Testis (tissue), 5 donors: ENCODE measurements around the gene ZNF135. TPM values are rescaled to one million over a fixed set of nuclear protein-coding genes. Genes with fewer than 3 reads are reported as not detected.

Experiments
- DNase-seq: peaks from one replicate; pipeline ENCODE4 v3.0.0-alpha.2; 2019
- H3K27ac ChIP-seq, 2 donors: fragments of 200-600 bp; sonication (generic); one replicate each; pipeline ENCODE4 v1.5.1; 2019
- H3K27me3 ChIP-seq: fragments of 200-600 bp; sonication (generic); one replicate; pipeline ENCODE4 v1.5.1; 2019
- H3K36me3 ChIP-seq: fragments of 200-600 bp; sonication (generic); one replicate; pipeline ENCODE4 v1.5.1; 2017; ENCODE audit warnings: low read depth; ENCODE audit errors: missing control alignments
- H3K4me1 ChIP-seq: fragments of 200-600 bp; sonication (generic); one replicate; pipeline ENCODE4 v1.5.1; 2019
- H3K4me3 ChIP-seq, 2 donors: fragments of 200-600 bp; sonication (generic); one replicate each; pipeline ENCODE4 v1.5.1; 2017 to 2019
- H3K9me3 ChIP-seq: fragments of 200-600 bp; sonication (generic); one replicate; pipeline ENCODE4 v1.5.1; 2017
- CTCF ChIP-seq, 3 experiments: fragments of 450-650 bp in 2 of 3; fragments of 200-600 bp in 1 of 3; sonication (generic) in 1 of 3; IDR thresholded peaks; one replicate each; pipeline ENCODE4 v1.5.1; 2016 to 2019; ENCODE audit warnings: antibody characterized with exemption in 3 of 3, mild to moderate bottlenecking in 2 of 3, moderate library complexity in 1 of 3
- POLR2A ChIP-seq: fragments of 450-650 bp; IDR thresholded peaks from one replicate; pipeline ENCODE4 v1.6.1; 2017; ENCODE audit warnings: antibody characterized with exemption, mild to moderate bottlenecking, moderate library complexity
- WGBS, 2 donors: methylation state at CpG; one replicate each; pipeline ENCODE4 v1.1.5; 2018; 5-methylcytosine and 5-hydroxymethylcytosine counted together
- intact Hi-C: fragments of 100-400 bp; cut with DNase I; formaldehyde crosslinking; loops from one replicate; pipeline ENCODE4 v1.15.1; 2023; ENCODE audit warnings: low total_unique reads
- long read RNA-seq, 2 donors: transcript quantifications; one replicate each; lab custom pipeline, GENCODE V29; 2026
- polyA plus RNA-seq: library from polyadenylated mRNA; stranded (reverse); fragments of 350-450 nt; fragmentation: Illumina TruSeq; extraction: RNeasy Lipid Tissue Mini Kit (QIAGEN cat#74804); gene quantifications from one replicate; pipeline ENCODE4 v1.2.3, GENCODE V29; 2014; ENCODE audit warnings: low read depth, low replicate concordance; ENCODE audit not compliant: insufficient read depth
- total RNA-seq, 2 donors: library from RNA; depleted of rRNA; stranded (reverse); fragments of >200 nt; gene quantifications; one replicate each; pipeline ENCODE4 v1.2.3, GENCODE V29; 2016

ZNF135 gene
- total RNA-seq = 10 to 100 TPM; 19.1 to 33.7 TPM
- 14.5 TPM for polyA plus RNA-seq
- long read RNA-seq, donor 1, partial matches to known transcripts = 0 of 1 reads
- long read RNA-seq, donor 1, other reads (novel, unspliced or antisense) = 0 of 1 reads
- long read RNA-seq, donor 2, partial matches to known transcripts = 0 of 1 reads
- long read RNA-seq, donor 2, other reads (novel, unspliced or antisense) = 0 of 1 reads

GRCh38 chr19:58059003-58059670, at the start of gene ZNF135:
ZNF135 (plus strand) TSS chr19:58059282; CDS start chr19:58060003, 721 bp downstream.
- peak within 1 kb of the TSS; percentile 71 to 96 for H3K27ac ChIP-seq
- H3K4me1 ChIP-seq = peaks cover 8% of the 10 kb centered on the region
- no peaks in the 10 kb centered on the region for H3K27me3 ChIP-seq
- TF ChIP-seq POLR2A (no peak), CTCF (IDR thresholded peaks at IDR 0.05) (no peak)
- intact Hi-C loops = no loop called here
- H3K4me3 ChIP-seq = peak within 1 kb of the TSS; percentile 74 to 76
- no peaks in the 10 kb centered on the region for H3K36me3 ChIP-seq
- DNase-seq = peak; percentile 90
- no peaks in the 10 kb centered on the region for H3K9me3 ChIP-seq
- 1 to 2% methylated on average over 28 to 39 of the region's 62 CpGs for WGBS, 2 donors

- Histone ChIP-seq H3K9me3 (no peaks in the 10 kb centered on the region), H3K4me3 (peak overlapping the region; percentile 46 to 61), H3K4me1 (no peaks in the 10 kb centered on the region), H3K27me3 (no peaks in the 10 kb centered on the region), H3K36me3 (no peaks in the 10 kb centered on the region), H3K27ac (no peak overlapping the region)
- intact Hi-C loops = no loop called here
- TF ChIP-seq POLR2A (no peak), CTCF (IDR thresholded peaks at IDR 0.05) (no peak)
- no peak for DNase-seq
- 5 to 6% methylated on average over 8 to 21 of the region's 21 CpGs for WGBS, 2 donors
These were observed 49.8 kb upstream of the ZNF135 start for GRCh38 chr19:58009301-58009665.

- intact Hi-C loops = no loop called here
- no peaks in the 10 kb centered on the region for H3K9me3 ChIP-seq
- no peak for TF ChIP-seq CTCF (IDR thresholded peaks at IDR 0.05)
- H3K4me3 ChIP-seq = peak overlapping the region; percentile 46 to 61
- H3K4me1 ChIP-seq = no peaks in the 10 kb centered on the region
- 9 to 17% methylated on average over 8 to 41 of the region's 41 CpGs for WGBS, 2 donors
- peak overlapping the region in 1 of 2 donors; percentile 25 for H3K27ac ChIP-seq
- no peaks in the 10 kb centered on the region for H3K27me3 ChIP-seq
- no peaks in the 10 kb centered on the region for H3K36me3 ChIP-seq
- DNase-seq = peak; percentile 93
These were observed 49.3 kb upstream of the ZNF135 start for GRCh38 chr19:58009666-58010301.

- 31 to 56% methylated on average over 22 of the region's 22 CpGs for WGBS, 2 donors
- H3K27me3 ChIP-seq = no peaks in the 10 kb centered on the region
- TF ChIP-seq CTCF (IDR thresholded peaks at IDR 0.05) = no peak
- H3K36me3 ChIP-seq = no peaks in the 10 kb centered on the region
- H3K9me3 ChIP-seq = no peaks in the 10 kb centered on the region
- no peak for DNase-seq
- H3K4me1 ChIP-seq = no peaks in the 10 kb centered on the region
- intact Hi-C loops = no loop called here
- no peak overlapping the region for H3K4me3 ChIP-seq
- no peak overlapping the region for H3K27ac ChIP-seq
These were observed 48.6 kb upstream of the ZNF135 start for GRCh38 chr19:58010507-58010906.
